Upper lobe of right lung (tissue), 1 donor: Measurements from ENCODE around the gene SLX1A. TPM values are rescaled to one million over a fixed set of nuclear protein-coding genes. Genes with fewer than 3 reads are reported as not detected.

Experiments used
- ATAC-seq: fragments of 200-7000 bp; cut with Tn5 transposase; one replicate; pipeline ENCODE4 v1.9.1; 2020; ENCODE audit warnings: mild to moderate bottlenecking, moderate library complexity
- DNase-seq: peaks from one replicate; pipeline ENCODE4 v3.0.0-alpha.2; 2020
- H3K27ac ChIP-seq: fragments of 200-600 bp; one replicate; pipeline ENCODE4 v1.8.0; 2022
- H3K27me3 ChIP-seq: fragments of 200-600 bp; one replicate; pipeline ENCODE4 v1.8.0; 2022; ENCODE audit warnings: mild to moderate bottlenecking
- H3K36me3 ChIP-seq: fragments of 200-600 bp; one replicate; pipeline ENCODE4 v1.8.0; 2022
- H3K4me1 ChIP-seq: fragments of 200-600 bp; one replicate; pipeline ENCODE4 v1.8.0; 2022
- H3K4me3 ChIP-seq: fragments of 200-600 bp; one replicate; pipeline ENCODE4 v1.8.0; 2022; ENCODE audit warnings: mild to moderate bottlenecking
- H3K9me3 ChIP-seq: fragments of 200-600 bp; one replicate; pipeline ENCODE4 v1.8.0; 2022
- CTCF ChIP-seq: fragments of 200-600 bp; IDR thresholded peaks from one replicate; pipeline ENCODE4 v1.8.0; 2022; ENCODE audit warnings: antibody characterized with exemption
- intact Hi-C: fragments of 100-400 bp; cut with DNase I; formaldehyde crosslinking; loops from one replicate; pipeline ENCODE4 v1.11.0; 2022
- total RNA-seq: library from RNA; stranded (reverse); fragmentation: NEBNext Ultra II Directional; extraction: Animal tissue kit (Norgen Biotek cat#: 25700); gene quantifications from one replicate; pipeline ENCODE4 v1.2.1, GENCODE V29; 2021
- donor health status: DM: no; HTN: yes; CAD: no; lungs with severe emphysema.

The SLX1A gene
- total RNA-seq, 1 donor from 2014 or later, result 49.4 TPM

- Histone ChIP-seq H3K27me3 (no peaks in the 10 kb centered on the region), H3K9me3 (no peaks in the 10 kb centered on the region), H3K36me3 (peaks cover 3% of the 10 kb centered on the region), H3K27ac (peak within 1 kb of the TSS; percentile 79), H3K4me1 (peaks cover 10% of the 10 kb centered on the region), H3K4me3 (peak within 1 kb of the TSS; percentile 65)
- peak; percentile 81 for ATAC-seq
- peak; percentile 93 for DNase-seq
- no peak for TF ChIP-seq CTCF
- intact Hi-C loops, result no loop called here
Measured at GRCh38 chr16:30183233-30184095, 10.2 kb upstream of the SLX1A start, which contains the start of gene CORO1A. TSS of gene CORO1A (plus strand) at chr16:30183602. CDS start at chr16:30185210, 1,608 bp downstream.

- DNase-seq (peak; percentile 70), ATAC-seq (peak; percentile 18)
- H3K36me3 ChIP-seq, result peaks cover 3% of the 10 kb centered on the region
- no peak for TF ChIP-seq CTCF
- peaks cover 10% of the 10 kb centered on the region for H3K4me1 ChIP-seq
- H3K9me3 ChIP-seq, result no peaks in the 10 kb centered on the region
- peak overlapping the region; percentile 79 for H3K27ac ChIP-seq
- intact Hi-C loops, result no loop called here
- H3K27me3 ChIP-seq, result no peaks in the 10 kb centered on the region
- H3K4me3 ChIP-seq, result peak overlapping the region; percentile 65
Measured at GRCh38 chr16:30184096-30184890, 9.4 kb upstream of the SLX1A start.

GRCh38 chr16:30184891-30185682 lies 8.6 kb upstream of the SLX1A start:
- Histone ChIP-seq H3K27ac (peak overlapping the region; percentile 44), H3K27me3 (no peaks in the 10 kb centered on the region), H3K4me1 (peaks cover 10% of the 10 kb centered on the region), H3K9me3 (no peaks in the 10 kb centered on the region), H3K4me3 (peak overlapping the region; percentile 65), H3K36me3 (peaks cover 3% of the 10 kb centered on the region)
- intact Hi-C loops, result no loop called here
- ATAC-seq (peak; percentile 1), DNase-seq (peak; percentile 67)
- TF ChIP-seq CTCF, result no peak

GRCh38 chr16:30185683-30186421 lies 7.8 kb upstream of the SLX1A start:
- DNase-seq (peak; percentile 81), ATAC-seq (peak; percentile 47)

More at GRCh38 chr16:30185683-30186421, 7.8 kb upstream of the SLX1A start:
- H3K27me3 ChIP-seq, result no peaks in the 10 kb centered on the region
- peaks cover 10% of the 10 kb centered on the region for H3K4me1 ChIP-seq
- peak overlapping the region; percentile 44 for H3K27ac ChIP-seq
- peaks cover 3% of the 10 kb centered on the region for H3K36me3 ChIP-seq
- H3K9me3 ChIP-seq, result no peaks in the 10 kb centered on the region
- peak overlapping the region; percentile 65 for H3K4me3 ChIP-seq
- no peak for TF ChIP-seq CTCF
- intact Hi-C loops, result no loop called here
